Kidney capillary endothelial cell (primary cell): ENCODE results near the gene DBF4.
"Not testable (repeated sequence)": the region's sequence is repeated elsewhere in the genome, so short reads cannot be mapped to it uniquely, and the experiment has no call there.

Experiments used
- DNase-seq: peaks from one replicate; pipeline ENCODE4 v3.0.0-alpha.2; 2018; ENCODE audit warnings: low spot score

DBF4 gene, protein sequence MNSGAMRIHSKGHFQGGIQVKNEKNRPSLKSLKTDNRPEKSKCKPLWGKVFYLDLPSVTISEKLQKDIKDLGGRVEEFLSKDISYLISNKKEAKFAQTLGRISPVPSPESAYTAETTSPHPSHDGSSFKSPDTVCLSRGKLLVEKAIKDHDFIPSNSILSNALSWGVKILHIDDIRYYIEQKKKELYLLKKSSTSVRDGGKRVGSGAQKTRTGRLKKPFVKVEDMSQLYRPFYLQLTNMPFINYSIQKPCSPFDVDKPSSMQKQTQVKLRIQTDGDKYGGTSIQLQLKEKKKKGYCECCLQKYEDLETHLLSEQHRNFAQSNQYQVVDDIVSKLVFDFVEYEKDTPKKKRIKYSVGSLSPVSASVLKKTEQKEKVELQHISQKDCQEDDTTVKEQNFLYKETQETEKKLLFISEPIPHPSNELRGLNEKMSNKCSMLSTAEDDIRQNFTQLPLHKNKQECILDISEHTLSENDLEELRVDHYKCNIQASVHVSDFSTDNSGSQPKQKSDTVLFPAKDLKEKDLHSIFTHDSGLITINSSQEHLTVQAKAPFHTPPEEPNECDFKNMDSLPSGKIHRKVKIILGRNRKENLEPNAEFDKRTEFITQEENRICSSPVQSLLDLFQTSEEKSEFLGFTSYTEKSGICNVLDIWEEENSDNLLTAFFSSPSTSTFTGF

DNA sequence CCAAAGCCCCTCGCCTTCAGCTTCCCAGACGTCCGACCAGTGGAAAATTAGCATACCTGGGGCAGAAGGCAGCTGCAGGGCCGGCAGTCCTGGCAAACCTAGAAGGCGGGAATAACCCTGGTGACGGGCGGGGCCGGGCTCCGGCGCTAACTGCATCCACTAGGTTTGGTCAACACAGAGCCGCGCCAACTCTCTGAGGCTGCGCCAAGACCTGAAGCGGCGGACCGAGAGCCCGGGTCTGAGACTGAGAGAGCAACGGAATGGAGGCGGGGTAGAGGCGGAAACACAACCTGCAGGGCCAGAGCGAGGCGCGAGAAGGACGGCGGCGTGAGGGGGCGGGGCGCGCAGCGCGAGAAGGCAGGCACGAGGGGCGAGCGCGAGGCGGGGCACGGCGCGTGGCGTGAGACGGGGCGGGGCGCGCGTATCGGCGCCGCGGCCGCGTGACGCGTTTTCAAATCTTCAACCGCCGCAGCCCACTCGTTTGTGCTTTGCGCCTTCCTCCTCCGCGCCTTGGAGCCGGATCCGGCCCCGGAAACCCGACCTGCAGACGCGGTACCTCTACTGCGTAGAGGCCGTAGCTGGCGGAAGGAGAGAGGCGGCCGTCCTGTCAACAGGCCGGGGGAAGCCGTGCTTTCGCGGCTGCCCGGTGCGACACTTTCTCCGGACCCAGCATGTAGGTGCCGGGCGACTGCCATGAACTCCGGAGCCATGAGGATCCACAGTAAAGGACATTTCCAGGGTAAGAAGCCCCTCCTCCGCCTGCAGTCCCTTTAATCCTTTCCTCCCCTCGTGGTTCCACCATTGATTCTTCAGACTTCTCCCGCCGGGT lies at the start of gene DBF4, which contains the start of gene SLC25A40:
Gene DBF4 (plus strand): TSS at position 454 of the 829 bp plus-strand sequence. CDS start 240 bp downstream, at position 694.
Gene SLC25A40 (minus strand): TSS at position 321 of the 829 bp plus-strand sequence. CDS start 17,633 bp downstream, outside the sequence.
- peak; percentile 92 for DNase-seq

DNA sequence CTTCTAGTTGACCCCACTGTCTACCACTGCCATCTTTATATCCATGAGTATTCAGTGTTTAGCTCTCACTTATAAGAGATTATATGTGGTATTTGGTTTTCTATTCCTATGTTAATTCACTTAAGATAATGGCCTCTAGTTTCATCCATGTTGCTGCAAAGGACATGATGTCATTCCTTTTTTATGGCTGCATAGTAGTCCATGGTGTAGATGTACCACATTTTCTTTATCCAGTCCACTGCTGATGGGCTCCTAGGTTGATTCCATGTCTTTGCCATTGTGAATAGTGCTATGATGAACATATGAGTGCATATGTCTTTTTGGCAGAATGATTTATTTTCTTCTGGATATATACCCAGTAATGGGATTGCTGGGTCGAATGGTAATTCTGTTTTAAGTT lies 47.9 kb upstream of the DBF4 start:
- DNase-seq: not testable (repeated sequence)

DNA sequence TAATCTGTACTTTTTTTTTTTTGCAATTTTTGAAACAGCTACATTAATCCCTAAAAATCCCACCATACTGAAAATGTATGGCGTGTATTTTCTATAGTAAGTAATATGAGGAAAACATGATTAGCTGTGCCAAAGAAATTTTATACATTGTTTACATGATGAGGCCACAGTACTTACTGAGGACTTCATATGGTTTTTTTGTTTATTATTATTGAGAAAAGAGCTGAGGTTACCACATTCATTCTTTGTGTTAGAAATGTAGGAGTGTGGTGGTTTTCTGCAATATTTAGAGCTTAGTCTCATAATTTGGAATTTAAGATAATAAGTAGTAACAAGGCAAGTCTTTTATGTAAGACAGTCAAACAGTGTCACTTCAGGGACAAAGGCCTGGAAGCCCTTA lies 45.2 kb upstream of the DBF4 start:
- no peak for DNase-seq

DNA sequence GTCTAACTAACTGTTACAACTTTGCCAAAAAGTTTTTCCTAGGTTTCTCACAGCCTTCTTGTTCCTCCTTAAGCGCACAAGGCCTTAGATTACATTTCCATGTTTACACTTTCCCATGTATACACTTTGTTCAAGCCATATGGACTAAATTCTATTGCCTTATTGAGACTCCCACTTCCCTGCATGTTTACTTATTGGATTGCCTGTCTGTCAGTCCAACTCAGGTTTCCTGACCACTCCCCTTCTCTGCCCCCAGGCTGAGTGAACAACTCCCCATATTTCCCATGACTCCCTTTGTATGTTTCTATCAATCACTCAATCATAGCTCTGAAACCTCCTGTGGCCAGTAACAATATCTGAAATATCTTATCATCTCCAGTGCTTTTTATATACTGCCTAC lies 43.2 kb upstream of the DBF4 start:
- no peak for DNase-seq

DNA sequence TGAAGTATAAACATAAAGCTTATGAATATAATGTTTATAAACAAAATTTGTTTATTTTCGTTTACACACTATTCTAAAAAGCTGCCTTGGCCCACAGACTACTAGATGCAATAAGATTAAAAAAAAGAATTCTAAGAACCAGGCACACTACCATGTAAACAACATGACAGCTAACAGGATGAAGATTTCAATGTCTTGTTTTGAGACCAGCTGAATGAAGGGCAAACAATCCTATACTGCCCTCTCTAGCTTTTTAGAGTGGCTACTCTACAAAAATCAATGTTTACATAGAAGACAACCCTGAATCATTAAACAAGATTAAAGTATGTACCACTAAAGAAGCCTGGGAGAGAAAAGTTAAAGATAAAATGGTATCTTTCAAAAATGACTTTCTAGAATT lies 38.7 kb upstream of the DBF4 start:
- no peak for DNase-seq

DNA sequence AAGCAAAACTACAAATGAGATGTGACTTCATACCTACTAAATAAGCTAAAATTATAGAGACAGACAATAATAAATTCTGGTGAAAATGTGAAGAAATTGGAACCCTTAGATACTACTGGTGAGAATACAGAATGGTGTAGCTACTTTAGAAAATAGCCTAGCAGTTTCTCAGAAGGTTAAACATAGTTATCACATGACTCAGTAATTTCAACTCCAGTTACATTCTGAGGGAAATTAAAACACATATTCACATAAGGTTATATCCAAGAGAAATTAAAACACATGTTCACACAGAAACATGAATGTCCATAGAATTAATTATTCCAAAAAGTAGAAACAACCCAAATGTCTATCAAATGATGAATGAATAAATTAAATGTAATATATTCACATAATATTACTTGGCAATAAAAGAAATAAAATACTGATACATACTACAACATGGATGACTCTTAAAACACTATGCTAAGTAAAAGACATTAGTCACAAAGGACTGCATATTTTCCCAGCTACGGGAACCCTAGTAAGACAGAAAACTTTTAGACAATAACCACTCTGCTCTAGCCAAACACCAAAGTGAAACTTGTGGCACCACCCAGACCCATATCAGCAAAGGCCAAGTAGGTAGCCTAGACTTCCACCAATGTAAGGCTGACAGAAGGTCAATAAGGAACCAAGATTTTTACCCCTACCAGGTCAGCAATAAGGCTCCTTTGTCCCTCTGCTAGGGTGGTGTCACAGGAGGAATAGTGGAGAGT lies 25.3 kb upstream of the DBF4 start:
- no peak for DNase-seq

DNA sequence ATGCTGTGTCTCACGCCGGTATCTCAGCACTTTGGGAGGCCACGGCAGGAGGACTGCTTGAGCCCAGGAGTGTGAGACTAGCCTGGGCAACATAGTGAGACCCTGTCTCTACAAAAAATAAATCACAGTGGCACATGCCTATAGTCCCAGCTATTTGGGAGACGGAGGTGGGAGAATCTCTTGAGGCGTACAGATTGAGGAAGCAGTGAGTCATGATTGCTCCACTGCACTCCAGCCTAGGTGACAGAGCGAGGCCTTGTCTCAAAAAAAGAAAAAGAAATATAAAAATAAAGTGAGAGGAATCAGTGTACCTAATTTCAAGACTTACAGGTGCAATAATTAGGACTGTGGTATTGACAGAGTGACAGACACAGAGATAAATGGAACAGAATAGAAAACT lies 24.0 kb upstream of the DBF4 start:
- no peak for DNase-seq

DNA sequence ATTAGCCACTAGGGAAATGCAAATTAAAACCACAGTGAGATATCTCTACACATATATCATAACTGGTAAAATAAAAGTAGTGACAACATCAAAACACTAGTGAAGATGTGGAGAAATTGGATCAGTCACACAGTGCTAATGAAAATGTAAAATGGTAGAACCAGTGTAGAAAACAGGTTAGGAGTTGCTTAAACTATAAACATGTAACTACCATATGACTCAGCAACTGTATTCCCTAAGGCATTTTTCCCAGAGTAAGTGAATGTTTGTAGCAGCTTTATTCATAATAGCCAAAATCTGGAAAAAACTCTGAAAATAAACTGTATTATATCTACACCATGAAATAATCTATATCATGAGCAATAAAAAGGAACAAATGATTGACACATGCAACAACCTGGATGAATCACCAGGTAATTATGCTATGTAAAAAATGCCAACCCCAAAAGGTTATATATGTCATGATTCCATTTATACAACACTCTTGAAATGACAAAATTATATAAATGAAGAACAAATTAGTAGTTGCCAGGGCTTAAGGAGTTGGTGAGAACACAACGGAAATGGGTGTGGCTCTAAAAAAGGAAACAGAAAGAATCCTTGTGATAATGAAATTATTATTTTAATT lies 22.9 kb upstream of the DBF4 start:
- DNase-seq: no peak

DNA sequence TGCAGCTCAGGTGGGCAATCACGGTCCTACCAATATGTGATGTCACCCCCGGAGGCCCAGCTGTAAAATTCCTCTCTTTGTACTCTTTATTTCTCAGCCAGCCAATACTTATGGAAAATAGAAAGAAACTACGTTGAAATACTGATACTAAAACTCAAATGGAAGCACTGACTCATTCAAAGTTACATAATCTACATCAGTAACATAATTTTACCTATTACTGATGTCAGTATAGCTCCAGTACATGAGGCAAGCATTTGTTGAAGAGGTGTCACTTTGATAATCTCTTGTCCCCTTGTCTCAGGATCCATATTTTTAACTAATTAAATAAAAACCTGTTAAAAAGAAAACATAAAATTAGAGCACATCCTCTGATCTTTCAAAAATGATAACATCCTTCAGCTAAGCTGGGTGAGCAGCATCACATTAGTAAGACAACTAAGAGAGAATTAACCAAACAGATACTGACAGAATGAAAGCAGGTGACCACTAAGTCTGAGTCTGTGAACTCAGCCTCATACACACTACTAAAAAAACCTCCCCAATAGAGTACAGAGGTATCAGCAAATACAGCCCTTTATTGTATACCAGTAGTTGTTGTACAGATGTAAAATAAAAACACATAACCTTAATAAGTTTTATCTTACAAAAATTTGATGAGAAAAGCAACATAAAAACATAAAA lies 17.7 kb upstream of the DBF4 start:
- no peak for DNase-seq

DNA sequence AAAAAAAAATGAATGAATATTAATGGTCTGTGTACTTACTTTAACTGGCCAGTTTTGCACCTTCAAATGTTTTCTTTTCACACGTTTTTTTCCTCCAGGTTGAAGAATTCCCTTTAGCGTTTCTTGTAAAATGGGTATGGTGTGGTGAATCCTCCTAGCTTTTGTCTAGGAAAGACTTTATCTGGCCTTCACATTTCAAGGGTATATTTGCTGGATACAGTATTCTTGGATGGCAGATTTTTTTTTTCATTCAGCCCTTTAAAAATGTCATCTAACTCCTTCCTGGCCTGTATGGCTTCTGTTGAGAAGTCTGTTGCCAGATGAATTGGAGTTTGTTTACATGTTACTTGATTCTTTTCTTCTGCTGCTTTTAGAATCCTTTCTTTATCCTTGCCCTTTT lies 10.2 kb upstream of the DBF4 start:
- no peak for DNase-seq

DNA sequence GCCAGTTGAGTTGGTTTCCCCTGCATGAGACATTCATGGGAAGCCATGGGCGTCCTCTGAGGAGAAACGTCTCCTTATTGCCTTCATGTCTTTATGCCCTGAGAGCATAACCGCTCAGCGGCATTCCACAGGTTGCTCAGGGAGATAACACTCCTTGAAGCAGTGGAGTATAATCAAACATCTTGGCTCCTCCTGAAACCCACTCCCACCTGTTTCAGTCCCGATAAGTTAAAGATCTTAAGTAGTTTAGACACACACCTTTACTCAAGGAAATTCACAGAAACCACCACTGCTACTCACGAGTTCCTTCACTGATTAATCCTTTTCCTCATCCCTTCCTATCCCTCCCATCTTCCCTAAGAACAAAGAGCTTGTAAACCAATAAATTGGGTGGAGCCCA lies 9.8 kb upstream of the DBF4 start:
- not testable (repeated sequence) for DNase-seq

DNA sequence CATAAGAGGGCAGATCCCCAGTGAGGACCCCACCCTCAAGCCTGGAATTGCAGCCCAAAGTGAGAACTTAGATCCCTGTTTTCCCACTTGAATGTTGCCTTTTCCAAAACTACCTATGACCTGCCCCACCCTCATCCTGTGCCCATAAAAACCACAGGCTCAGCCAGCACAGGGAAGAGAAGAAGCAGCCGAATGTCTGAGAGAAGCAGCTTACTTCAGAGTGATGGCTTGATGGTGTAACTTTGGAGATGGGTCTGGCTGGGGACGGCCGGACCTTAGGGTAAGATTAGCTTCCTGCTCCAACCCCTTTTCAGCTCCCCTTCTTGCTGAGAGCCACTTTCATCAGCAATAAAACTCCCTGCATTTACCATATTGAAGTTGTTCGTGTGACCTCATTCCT lies 5.8 kb upstream of the DBF4 start:
- DNase-seq: no peak

DNA sequence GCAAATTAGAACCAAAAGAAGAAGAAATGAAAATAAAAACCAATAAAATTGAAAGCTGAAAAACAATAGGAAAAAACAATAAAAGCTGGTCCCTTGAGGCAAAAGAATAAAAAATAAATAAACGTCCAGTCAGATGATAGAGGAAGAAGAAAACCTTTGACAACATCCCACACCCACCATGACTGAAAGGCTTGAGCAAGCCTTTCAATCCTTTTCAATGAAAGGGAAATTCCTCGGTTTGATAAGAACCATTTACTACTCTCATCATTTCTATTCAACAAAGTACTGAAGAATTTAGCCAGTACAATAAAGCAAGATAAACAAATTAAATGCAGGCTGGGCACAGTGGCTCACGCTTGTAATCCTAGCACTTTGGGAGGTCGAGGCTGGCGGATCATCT lies 3.9 kb upstream of the DBF4 start:
- DNase-seq: no peak

DNA sequence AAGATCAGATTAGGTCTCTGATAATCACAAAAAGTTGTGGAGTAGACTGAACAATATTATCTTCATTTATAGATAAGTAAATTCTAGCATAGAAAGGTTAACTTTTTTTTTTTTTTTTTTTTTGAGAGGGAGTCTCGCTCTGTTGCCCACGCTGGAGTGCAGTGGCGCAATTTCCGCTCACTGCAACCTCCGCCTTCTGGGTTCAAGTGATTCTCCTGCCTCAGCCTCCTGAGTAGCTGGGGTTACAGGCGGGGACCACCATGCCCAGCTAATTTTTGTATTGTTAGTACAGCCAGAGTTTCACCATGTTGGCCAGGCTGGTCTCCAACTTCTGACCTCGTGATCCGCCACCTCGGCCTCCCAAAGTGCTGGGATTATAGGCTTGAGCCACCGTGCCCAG lies 3.0 kb upstream of the DBF4 start:
- DNase-seq: not testable (repeated sequence)

DNA sequence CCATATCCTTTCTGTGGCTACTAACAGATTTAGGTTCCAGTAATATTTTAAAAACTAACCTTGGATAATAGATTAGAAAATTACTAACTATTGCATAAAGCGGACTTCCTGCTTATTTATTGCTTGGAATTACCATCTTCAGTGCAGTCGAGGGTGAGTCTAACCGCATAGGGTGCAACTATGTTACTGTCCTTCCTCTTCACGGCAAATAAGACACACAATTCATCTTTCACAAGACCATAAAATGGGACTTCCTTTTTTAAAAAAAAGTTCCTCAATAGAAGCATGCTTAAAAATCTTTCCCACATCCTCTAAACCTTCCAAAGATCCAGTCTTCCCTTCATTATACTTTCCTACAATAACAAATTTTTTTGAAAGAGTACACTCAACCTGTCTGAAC lies 2.2 kb upstream of the DBF4 start:
- DNase-seq: no peak

DNA sequence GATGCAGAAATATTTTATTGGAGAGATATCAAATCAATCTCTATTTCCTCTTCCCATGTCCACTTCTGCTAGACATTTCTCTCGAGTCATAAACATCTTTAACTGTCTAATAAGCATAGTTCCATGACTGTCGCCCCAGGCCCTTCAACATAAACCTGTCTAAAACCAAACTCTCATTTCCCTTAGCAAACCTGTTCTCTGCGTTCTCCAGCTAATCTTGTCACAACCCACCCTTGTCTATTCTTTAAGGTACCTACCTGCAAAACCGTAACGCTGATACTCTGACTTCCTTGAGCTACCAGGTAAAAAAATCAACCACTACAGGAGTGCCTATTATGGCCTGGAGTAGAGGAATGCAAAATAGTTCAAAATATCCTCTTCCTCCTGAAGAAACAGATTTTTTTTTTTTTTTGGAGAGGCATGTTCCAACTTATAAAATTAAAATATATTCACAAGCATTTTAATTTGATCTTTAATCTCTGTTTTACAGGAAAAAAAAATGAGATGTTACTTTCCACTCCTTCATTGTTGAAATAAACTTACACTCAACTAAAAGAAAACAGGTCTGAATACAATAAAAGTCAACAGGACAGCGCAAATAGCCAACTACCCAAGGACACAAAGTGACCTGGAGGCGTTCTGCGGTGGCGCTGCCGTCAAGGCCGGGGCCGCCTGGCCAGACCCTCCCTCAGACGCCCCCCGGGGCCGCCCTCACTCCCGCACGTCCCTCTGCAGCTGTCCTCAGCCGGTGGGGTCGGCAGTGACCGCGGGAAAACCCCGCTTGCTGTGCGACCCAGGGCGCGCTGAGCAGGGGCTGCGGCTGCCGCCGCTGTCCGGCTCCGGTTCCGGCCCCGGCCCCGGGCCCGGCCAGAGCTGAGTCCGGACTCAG lies 898 bp upstream of the DBF4 start:
- DNase-seq: no peak

DNA sequence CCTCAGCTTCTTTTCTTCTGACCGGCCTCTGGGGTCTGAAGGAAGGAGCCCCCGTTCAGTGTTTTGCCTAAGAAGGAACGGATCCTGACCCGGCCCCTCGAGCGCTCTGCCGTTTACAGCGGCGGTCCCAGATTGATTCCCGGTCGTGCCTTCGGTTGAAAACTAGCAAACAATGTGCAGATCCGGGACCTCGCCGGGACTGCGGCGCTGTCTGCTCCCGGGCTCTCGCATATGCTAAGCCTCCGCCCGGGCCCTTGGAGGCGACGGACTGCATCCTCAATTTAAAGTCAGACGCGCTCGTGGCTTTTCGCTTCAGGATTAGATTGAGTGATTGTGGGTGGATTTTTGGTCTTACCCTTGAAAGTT lies 559 bp downstream of the DBF4 start:
- DNase-seq: peak; percentile 55

DNA sequence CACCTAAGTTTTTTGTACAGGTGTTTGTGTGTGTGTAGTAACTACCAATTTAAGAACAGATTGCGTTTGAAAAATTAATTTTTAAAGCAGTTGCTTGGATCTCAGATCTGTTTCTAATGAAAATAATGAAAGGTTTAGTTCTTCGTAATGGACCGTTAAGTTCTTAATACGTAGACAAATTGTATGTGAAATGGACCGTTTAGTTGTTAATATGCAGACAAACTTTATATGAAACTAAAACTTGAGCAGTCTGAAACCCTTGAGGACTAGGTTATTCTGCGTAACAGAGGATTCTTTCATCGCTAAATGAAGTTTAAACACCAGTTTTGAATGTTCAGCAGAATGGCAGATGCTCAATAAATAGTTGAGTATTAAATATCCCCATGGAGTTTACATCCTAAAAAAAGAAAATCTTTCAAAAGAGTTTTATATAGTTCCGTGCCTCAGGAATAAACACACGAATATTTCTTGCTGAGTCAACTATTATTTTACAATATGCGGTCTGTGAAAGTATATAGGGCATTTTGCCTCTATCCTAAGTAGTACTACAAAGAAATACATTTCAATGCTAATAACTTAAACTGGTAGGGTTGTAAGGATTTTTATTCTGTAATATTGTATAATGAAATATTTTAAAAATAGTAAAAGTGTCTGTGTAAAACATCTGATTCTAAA lies 1.2 kb downstream of the DBF4 start:
- DNase-seq: no peak

DNA sequence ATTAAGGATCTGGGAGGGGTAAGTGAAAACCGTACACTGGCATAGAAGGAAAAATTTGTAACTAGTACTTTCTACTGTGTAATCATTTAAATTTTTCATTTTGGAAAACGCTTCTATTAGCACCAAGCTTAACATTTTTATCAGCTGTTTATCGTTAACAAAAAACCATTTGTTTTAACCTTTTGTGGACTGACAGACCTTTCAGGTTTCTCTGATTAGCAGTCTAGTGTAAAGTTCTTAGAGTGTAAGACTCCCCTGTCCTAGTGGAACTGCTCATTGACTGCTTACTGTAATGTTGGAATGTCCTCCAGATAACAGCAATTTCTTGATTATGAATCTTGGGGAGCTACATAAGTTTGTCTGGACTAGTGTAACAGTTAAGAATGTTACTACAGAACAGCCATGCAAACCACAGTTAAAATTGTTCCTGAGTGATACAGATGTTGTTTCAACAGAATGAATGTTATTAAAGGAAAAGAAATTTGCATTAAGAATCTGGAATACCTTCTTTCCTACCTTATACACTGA lies 2.0 kb downstream of the DBF4 start:
- no peak for DNase-seq
